ENCODE results near the gene SOX1. TPM values are rescaled to one million over a fixed set of nuclear protein-coding genes. Genes with fewer than 3 reads are reported as not detected.

SOX1 gene
- total RNA-seq, 1 donor from 2014 or later, result not detected

GRCh38 chr13:112083971-112084370, 17.0 kb downstream of the SOX1 start:
- Histone ChIP-seq H3K4me3 (ENCODE audit: low read depth, low read length) (no peak overlapping the region), H3K27me3 (ENCODE audit: control insufficient read depth, insufficient read depth, low read length) (no peaks in the 10 kb centered on the region), H3K36me3 (ENCODE audit: control insufficient read depth, insufficient read depth, low read length) (no peaks in the 10 kb centered on the region)
- DNase-seq (ENCODE audit: low read depth), result no peak
- no peak for FAIRE-seq
- TF ChIP-seq, protein P1, sequence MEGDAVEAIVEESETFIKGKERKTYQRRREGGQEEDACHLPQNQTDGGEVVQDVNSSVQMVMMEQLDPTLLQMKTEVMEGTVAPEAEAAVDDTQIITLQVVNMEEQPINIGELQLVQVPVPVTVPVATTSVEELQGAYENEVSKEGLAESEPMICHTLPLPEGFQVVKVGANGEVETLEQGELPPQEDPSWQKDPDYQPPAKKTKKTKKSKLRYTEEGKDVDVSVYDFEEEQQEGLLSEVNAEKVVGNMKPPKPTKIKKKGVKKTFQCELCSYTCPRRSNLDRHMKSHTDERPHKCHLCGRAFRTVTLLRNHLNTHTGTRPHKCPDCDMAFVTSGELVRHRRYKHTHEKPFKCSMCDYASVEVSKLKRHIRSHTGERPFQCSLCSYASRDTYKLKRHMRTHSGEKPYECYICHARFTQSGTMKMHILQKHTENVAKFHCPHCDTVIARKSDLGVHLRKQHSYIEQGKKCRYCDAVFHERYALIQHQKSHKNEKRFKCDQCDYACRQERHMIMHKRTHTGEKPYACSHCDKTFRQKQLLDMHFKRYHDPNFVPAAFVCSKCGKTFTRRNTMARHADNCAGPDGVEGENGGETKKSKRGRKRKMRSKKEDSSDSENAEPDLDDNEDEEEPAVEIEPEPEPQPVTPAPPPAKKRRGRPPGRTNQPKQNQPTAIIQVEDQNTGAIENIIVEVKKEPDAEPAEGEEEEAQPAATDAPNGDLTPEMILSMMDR (IDR thresholded peaks at IDR 0.05; ENCODE audit: insufficient read depth, low read length, severe bottlenecking), result no peak

- no peaks in the 10 kb centered on the region for H3K27me3 ChIP-seq (ENCODE audit: control insufficient read depth, insufficient read depth, low read length)
- FAIRE-seq, result no peak
- no peaks in the 10 kb centered on the region for H3K36me3 ChIP-seq (ENCODE audit: control insufficient read depth, insufficient read depth, low read length)
- H3K4me3 ChIP-seq (ENCODE audit: low read depth, low read length), result no peak overlapping the region
- TF ChIP-seq, protein P1 (IDR thresholded peaks at IDR 0.05; ENCODE audit: insufficient read depth, low read length, severe bottlenecking), result no peak
- no peak for DNase-seq (ENCODE audit: low read depth)
Measured at GRCh38 chr13:112092453-112092852, 25.5 kb downstream of the SOX1 start.

DNA sequence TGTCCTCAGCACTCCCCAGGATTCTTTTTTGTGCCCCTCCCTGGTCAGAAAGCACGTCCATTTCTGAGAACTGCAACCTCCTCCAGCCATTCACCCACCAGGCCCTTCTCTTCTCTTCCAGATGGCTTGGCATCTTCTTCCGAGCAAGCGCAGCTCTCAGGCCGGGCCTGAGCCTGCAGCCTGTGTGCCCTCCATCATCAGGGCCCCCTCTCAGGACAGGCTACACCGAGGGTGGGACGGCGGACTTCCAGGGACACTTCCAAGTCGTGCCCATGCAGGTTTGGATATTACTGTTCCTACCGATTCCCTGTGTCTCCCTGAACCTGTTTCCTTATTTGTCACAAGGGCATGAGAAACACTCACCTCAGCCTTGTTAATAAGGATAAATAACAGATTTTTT, 28.4 kb downstream of the SOX1 start:
- DNase-seq (ENCODE audit: low read depth) (no peak), FAIRE-seq (no peak)
- Histone ChIP-seq H3K4me3 (ENCODE audit: low read depth, low read length) (no peak overlapping the region), H3K27me3 (ENCODE audit: control insufficient read depth, insufficient read depth, low read length) (no peaks in the 10 kb centered on the region), H3K36me3 (ENCODE audit: control insufficient read depth, insufficient read depth, low read length) (no peaks in the 10 kb centered on the region)
- TF ChIP-seq, protein P1 (IDR thresholded peaks at IDR 0.05; ENCODE audit: insufficient read depth, low read length, severe bottlenecking), result no peak

GRCh38 chr13:112096959-112097358, 30.0 kb downstream of the SOX1 start:
- FAIRE-seq, result peak; percentile 58
- H3K27me3 ChIP-seq (ENCODE audit: control insufficient read depth, insufficient read depth, low read length), result no peaks in the 10 kb centered on the region
- no peak overlapping the region for H3K4me3 ChIP-seq (ENCODE audit: low read depth, low read length)
- no peaks in the 10 kb centered on the region for H3K36me3 ChIP-seq (ENCODE audit: control insufficient read depth, insufficient read depth, low read length)
- TF ChIP-seq, protein P1 (IDR thresholded peaks at IDR 0.05; ENCODE audit: insufficient read depth, low read length, severe bottlenecking), result no peak
- no peak for DNase-seq (ENCODE audit: low read depth)

- no peak for FAIRE-seq
- no peaks in the 10 kb centered on the region for H3K36me3 ChIP-seq (ENCODE audit: control insufficient read depth, insufficient read depth, low read length)
- TF ChIP-seq, protein P1 (IDR thresholded peaks at IDR 0.05; ENCODE audit: insufficient read depth, low read length, severe bottlenecking), result no peak
- H3K27me3 ChIP-seq (ENCODE audit: control insufficient read depth, insufficient read depth, low read length), result no peaks in the 10 kb centered on the region
- no peak overlapping the region for H3K4me3 ChIP-seq (ENCODE audit: low read depth, low read length)
- DNase-seq (ENCODE audit: low read depth), result no peak
Measured at GRCh38 chr13:112097770-112098169, 30.8 kb downstream of the SOX1 start.

GRCh38 chr13:112098699-112099098, 31.8 kb downstream of the SOX1 start:
- TF ChIP-seq, protein P1 (IDR thresholded peaks at IDR 0.05; ENCODE audit: insufficient read depth, low read length, severe bottlenecking), result no peak
- FAIRE-seq, result no peak
- H3K36me3 ChIP-seq (ENCODE audit: control insufficient read depth, insufficient read depth, low read length), result no peaks in the 10 kb centered on the region
- no peaks in the 10 kb centered on the region for H3K27me3 ChIP-seq (ENCODE audit: control insufficient read depth, insufficient read depth, low read length)
- DNase-seq (ENCODE audit: low read depth), result no peak
- H3K4me3 ChIP-seq (ENCODE audit: low read depth, low read length), result no peak overlapping the region
